GM12892 (cell line): ENCODE data around the gene SLC25A41.

ENCODE experiments used
- DNase-seq: peaks from one replicate; pipeline ENCODE4 v3.0.0; 2011; ENCODE audit not compliant: insufficient read length
- FAIRE-seq: peaks from 2 replicates; lab custom pipeline; 2011; peaks lifted over from hg19 to GRCh38; lab: Jason Lieb, UNC
- POLR2A ChIP-seq: IDR thresholded peaks from 2 replicates; pipeline ENCODE4 v1.6.1; 2011; ENCODE audit warnings: low read depth, low read length, control low read depth
- POLR2AphosphoS5 ChIP-seq: IDR thresholded peaks from 2 replicates; pipeline ENCODE4 v1.6.1; 2011; ENCODE audit warnings: low read depth, low read length, control low read depth
- TAF1 ChIP-seq: IDR thresholded peaks from 2 replicates; pipeline ENCODE4 v1.6.1; 2011; ENCODE audit warnings: low read depth, mild to moderate bottlenecking, control low read depth, low read length, borderline replicate concordance

Gene SLC25A41

GRCh38 chr19:6424195-6424938 lies 9.2 kb downstream of the SLC25A41 start, which contains the start of gene KHSRP:
KHSRP (minus strand) TSS chr19:6424811; CDS start chr19:6424701, 110 bp downstream.
- TF ChIP-seq TAF1: peak; percentile 34; the same call in 1 of the 2 replicates
- TF ChIP-seq POLR2A: peak; percentile 65; the same call in 1 of the 2 replicates
- TF ChIP-seq POLR2AphosphoS5: 0 out of 2 replicates have a peak, but pooled peaks have one; percentile 52
- no peak for FAIRE-seq
- no peak for DNase-seq

GRCh38 chr19:6423499-6424194 lies 9.9 kb downstream of the SLC25A41 start:
- DNase-seq: no peak

GRCh38 chr19:6421075-6422014 lies 12.2 kb downstream of the SLC25A41 start:
- DNase-seq: no peak
- FAIRE-seq: peak; percentile 42
- TF ChIP-seq TAF1 (no peak), POLR2AphosphoS5 (0 out of 2 replicates have a peak, but pooled peaks have one; percentile 21)

More at GRCh38 chr19:6423499-6424194, 9.9 kb downstream of the SLC25A41 start:
- TF ChIP-seq POLR2AphosphoS5 (0 out of 2 replicates have a peak, but pooled peaks have one; percentile 19), TAF1 (no peak), POLR2A (no peak)
- FAIRE-seq: peak; percentile 64

- no peak for FAIRE-seq
- TF ChIP-seq POLR2A: no peak
- DNase-seq: no peak
Measured at GRCh38 chr19:6418562-6418932, 15.0 kb downstream of the SLC25A41 start.

GRCh38 chr19:6417713-6418561 lies 15.6 kb downstream of the SLC25A41 start:
- TF ChIP-seq POLR2A: no peak; the same call in none of the 2 replicates
- TF ChIP-seq POLR2AphosphoS5: no peak; the same call in 1 of the 2 replicates
- DNase-seq (no peak), FAIRE-seq (no peak)

GRCh38 chr19:6416658-6417405 lies 16.7 kb downstream of the SLC25A41 start:
- 0 out of 2 replicates have a peak, but pooled peaks have one; percentile 3 for TF ChIP-seq POLR2AphosphoS5
- no peak for TF ChIP-seq POLR2A
- DNase-seq (no peak), FAIRE-seq (no peak)

- no peak for TF ChIP-seq TAF1
- TF ChIP-seq POLR2A: no peak
- no peak for TF ChIP-seq POLR2AphosphoS5
- no peak for FAIRE-seq
- DNase-seq: no peak
Measured at GRCh38 chr19:6415591-6416190, 17.9 kb downstream of the SLC25A41 start.

GRCh38 chr19:6414793-6415590 lies 18.6 kb downstream of the SLC25A41 start:
- no peak for FAIRE-seq
- no peak for DNase-seq
- TF ChIP-seq TAF1: no peak
- TF ChIP-seq POLR2A: no peak
- TF ChIP-seq POLR2AphosphoS5: no peak
